Stomach (tissue), 4 donors: ENCODE data around the gene MDFIC.

Experiments used
- CTCF ChIP-seq, 7 experiments: fragments of 450-650 bp in 4 of 7; fragments of 200-600 bp in 3 of 7; sonication (generic) in 3 of 7; IDR thresholded peaks; one replicate each; pipeline ENCODE4 v1.5.1; 2016 to 2019; ENCODE audit warnings: antibody characterized with exemption in 7 of 7, control low read depth in 2 of 7, mild to moderate bottlenecking in 1 of 7
- EP300 ChIP-seq: sonication (generic); formaldehyde crosslinking; IDR thresholded peaks from one replicate; pipeline ENCODE4 v1.6.1; 2017; ENCODE audit warnings: antibody characterized with exemption
- POLR2A ChIP-seq, 4 donors: fragments of 450-650 bp; IDR thresholded peaks; one replicate each; pipeline ENCODE4 v1.6.1; 2016; ENCODE audit warnings: antibody characterized with exemption in 4 of 4, control low read depth in 2 of 4, mild to moderate bottlenecking in 1 of 4, moderate library complexity in 1 of 4
- POLR2AphosphoS5 ChIP-seq, 3 donors: sonication (generic); formaldehyde crosslinking; IDR thresholded peaks; one replicate each; pipeline ENCODE4 v1.6.1; 2016; ENCODE audit warnings: antibody characterized with exemption in 3 of 3

- no peak for TF ChIP-seq POLR2A (IDR thresholded peaks at IDR 0.05)
- TF ChIP-seq CTCF (IDR thresholded peaks at IDR 0.05), result no peak
- TF ChIP-seq POLR2AphosphoS5 (IDR thresholded peaks at IDR 0.05), result no peak
- no peak for TF ChIP-seq EP300
Observed at GRCh38 chr7:115034515-115034914, 112.6 kb downstream of the MDFIC start.
